ENCODE measurements around the gene FRAT1.

Gene FRAT1

GRCh38 chr10:97314671-97315070 lies 4.4 kb upstream of the FRAT1 start:
- H3K36me3 ChIP-seq = no peaks in the 10 kb centered on the region
- peaks cover 44% of the 10 kb centered on the region in 2 experiments for H3K4me1 ChIP-seq (ENCODE audit: control insufficient read depth in 1 of 2, insufficient read depth in 1 of 2, low read depth in 1 of 2, low read length in 1 of 2)
- H3K27ac ChIP-seq = peak overlapping the region; percentile 100
- TF ChIP-seq, protein P1, sequence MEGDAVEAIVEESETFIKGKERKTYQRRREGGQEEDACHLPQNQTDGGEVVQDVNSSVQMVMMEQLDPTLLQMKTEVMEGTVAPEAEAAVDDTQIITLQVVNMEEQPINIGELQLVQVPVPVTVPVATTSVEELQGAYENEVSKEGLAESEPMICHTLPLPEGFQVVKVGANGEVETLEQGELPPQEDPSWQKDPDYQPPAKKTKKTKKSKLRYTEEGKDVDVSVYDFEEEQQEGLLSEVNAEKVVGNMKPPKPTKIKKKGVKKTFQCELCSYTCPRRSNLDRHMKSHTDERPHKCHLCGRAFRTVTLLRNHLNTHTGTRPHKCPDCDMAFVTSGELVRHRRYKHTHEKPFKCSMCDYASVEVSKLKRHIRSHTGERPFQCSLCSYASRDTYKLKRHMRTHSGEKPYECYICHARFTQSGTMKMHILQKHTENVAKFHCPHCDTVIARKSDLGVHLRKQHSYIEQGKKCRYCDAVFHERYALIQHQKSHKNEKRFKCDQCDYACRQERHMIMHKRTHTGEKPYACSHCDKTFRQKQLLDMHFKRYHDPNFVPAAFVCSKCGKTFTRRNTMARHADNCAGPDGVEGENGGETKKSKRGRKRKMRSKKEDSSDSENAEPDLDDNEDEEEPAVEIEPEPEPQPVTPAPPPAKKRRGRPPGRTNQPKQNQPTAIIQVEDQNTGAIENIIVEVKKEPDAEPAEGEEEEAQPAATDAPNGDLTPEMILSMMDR (IDR thresholded peaks at IDR 0.05) = no peak
- no peaks in the 10 kb centered on the region for H3K9me3 ChIP-seq
- peak overlapping the region in 1 of 2 experiments; percentile 27 for H3K4me3 ChIP-seq (ENCODE audit: low read depth in 1 of 2, low read length in 1 of 2)
- H3K27me3 ChIP-seq = no peaks in the 10 kb centered on the region

DNA sequence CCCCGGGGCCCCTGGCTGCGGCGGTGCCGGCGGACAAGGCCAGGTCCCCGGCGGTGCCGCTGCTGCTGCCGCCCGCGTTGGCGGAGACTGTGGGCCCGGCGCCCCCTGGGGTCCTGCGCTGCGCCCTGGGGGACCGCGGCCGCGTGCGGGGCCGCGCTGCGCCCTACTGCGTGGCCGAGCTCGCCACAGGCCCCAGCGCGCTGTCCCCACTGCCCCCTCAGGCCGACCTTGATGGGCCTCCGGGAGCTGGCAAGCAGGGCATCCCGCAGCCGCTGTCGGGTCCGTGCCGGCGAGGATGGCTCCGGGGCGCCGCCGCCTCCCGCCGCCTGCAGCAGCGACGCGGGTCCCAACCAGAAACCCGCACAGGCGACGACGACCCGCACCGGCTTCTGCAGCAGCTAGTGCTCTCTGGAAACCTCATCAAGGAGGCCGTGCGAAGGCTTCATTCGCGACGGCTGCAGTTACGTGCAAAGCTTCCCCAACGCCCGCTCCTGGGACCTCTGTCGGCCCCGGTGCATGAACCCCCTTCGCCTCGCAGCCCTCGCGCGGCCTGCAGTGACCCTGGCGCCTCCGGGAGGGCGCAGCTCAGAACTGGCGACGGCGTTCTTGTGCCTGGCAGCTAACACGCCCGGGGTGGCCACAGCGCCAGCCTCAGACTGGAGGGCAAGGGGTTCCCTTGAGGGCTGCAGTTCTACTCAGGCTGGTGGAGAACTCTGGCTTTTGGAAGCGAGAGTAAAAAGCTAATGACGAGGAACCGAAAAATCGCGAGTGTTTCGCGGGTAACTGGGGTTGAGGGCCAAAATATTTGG lies 804 bp downstream of the FRAT1 start:
- peak overlapping the region; percentile 100 for H3K27ac ChIP-seq
- TF ChIP-seq, protein P1 (IDR thresholded peaks at IDR 0.05) = peak; percentile 47

DNA sequence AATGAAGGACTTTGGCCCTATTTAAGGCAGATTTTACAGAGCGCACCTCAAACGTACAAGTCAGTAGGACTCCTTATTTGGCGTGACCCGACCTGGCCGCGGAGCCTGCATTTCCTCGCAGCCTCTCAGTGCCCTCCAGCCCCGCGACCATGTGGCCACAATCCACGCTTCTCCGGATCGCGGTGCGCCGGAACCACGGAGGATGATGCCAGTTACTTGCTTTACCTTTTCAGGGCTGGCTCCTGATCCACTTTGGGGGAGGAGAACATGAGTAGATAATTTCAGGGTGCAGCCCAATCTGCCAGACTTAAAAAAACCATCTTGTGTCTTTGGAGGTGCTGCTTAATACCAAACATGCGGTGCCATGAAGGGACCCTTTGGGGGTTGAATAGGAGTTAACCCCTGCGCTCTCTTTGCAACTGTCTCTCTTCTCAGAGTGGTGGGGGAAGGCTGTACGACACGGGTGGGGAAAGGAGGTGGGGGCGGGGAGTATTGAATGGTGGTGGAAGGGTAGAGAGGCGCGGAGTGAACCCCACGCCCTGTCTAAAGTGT lies 1.5 kb downstream of the FRAT1 start:
- no peaks in the 10 kb centered on the region for H3K27me3 ChIP-seq
- peaks cover 33% of the 10 kb centered on the region for H3K36me3 ChIP-seq
- TF ChIP-seq, protein P1 (IDR thresholded peaks at IDR 0.05) = no peak
- H3K4me1 ChIP-seq (ENCODE audit: control insufficient read depth in 1 of 2, insufficient read depth in 1 of 2, low read depth in 1 of 2, low read length in 1 of 2) = peaks cover 64 to 65% of the 10 kb centered on the region in 2 experiments
- no peaks in the 10 kb centered on the region for H3K9me3 ChIP-seq
- peak overlapping the region; percentile 94 to 99 for H3K4me3 ChIP-seq (ENCODE audit: low read depth in 1 of 2, low read length in 1 of 2)
- peak overlapping the region; percentile 100 for H3K27ac ChIP-seq

More for the DNA sequence above, 804 bp downstream of the FRAT1 start:
- peaks cover 27% of the 10 kb centered on the region for H3K36me3 ChIP-seq
- no peaks in the 10 kb centered on the region for H3K27me3 ChIP-seq
- peak overlapping the region; percentile 94 to 99 for H3K4me3 ChIP-seq (ENCODE audit: low read depth in 1 of 2, low read length in 1 of 2)
- peaks cover 64 to 65% of the 10 kb centered on the region in 2 experiments for H3K4me1 ChIP-seq (ENCODE audit: control insufficient read depth in 1 of 2, insufficient read depth in 1 of 2, low read depth in 1 of 2, low read length in 1 of 2)
- H3K9me3 ChIP-seq = no peaks in the 10 kb centered on the region

DNA sequence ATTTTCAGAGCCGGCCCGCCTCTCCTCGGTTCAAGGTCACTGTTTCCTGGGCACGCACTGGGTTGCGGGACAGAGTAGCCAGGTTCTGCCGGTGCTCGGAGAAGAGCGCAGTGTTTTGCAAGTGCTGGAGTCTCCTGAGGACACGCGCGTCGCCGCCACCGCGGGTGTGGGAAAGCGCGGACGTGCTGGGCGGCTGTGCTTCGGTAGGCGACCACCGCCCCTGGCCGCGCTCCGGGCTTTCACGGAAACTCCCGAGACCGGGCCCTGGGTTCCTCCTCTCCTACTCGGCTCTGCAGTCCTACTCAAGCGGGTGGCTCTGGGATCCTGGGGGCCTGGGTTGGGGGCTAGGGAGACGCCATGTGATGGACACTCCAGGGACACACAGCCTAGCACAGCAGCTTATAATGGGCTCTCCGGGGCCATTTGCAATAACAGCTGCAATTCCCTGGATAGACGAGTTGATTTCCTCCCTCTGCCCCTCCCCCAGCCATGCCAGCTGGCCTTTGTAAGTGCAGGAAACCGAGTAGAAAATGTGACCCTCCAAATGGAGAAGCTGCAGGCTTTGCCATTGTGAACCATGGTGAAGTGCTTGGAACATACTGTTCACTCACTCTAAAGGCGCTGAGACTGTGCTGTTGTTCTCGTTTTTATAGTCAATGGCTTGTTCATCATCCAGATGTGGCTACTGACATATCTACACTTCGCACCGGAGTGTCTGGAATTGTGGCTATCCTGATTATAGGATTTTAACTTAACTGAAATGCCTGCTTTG lies 2.1 kb downstream of the FRAT1 start:
- H3K4me3 ChIP-seq (ENCODE audit: low read depth in 1 of 2, low read length in 1 of 2) = peak overlapping the region; percentile 94 to 99
- TF ChIP-seq, protein P1 (IDR thresholded peaks at IDR 0.05) = no peak
- no peaks in the 10 kb centered on the region for H3K9me3 ChIP-seq
- no peaks in the 10 kb centered on the region for H3K27me3 ChIP-seq
- H3K4me1 ChIP-seq (ENCODE audit: control insufficient read depth in 1 of 2, insufficient read depth in 1 of 2, low read depth in 1 of 2, low read length in 1 of 2) = peaks cover 64 to 65% of the 10 kb centered on the region in 2 experiments
- H3K27ac ChIP-seq = peak overlapping the region; percentile 100
- H3K36me3 ChIP-seq = peaks cover 39% of the 10 kb centered on the region

GRCh38 chr10:97321804-97322190 lies 2.7 kb downstream of the FRAT1 start:
- TF ChIP-seq, protein P1 (IDR thresholded peaks at IDR 0.05) = no peak
- no peaks in the 10 kb centered on the region for H3K9me3 ChIP-seq
- H3K4me3 ChIP-seq (ENCODE audit: low read depth in 1 of 2, low read length in 1 of 2) = peak overlapping the region; percentile 94 to 99
- H3K36me3 ChIP-seq = peaks cover 45% of the 10 kb centered on the region
- H3K27me3 ChIP-seq = no peaks in the 10 kb centered on the region
- H3K4me1 ChIP-seq (ENCODE audit: control insufficient read depth in 1 of 2, insufficient read depth in 1 of 2, low read depth in 1 of 2, low read length in 1 of 2) = peaks cover 64 to 65% of the 10 kb centered on the region in 2 experiments
- peak overlapping the region; percentile 100 for H3K27ac ChIP-seq
